Fibroblast of gingiva (primary cell): ENCODE measurements around the gene REG1A.

Source experiments
- DNase-seq: peaks from one replicate; pipeline ENCODE4 v3.0.0-alpha.2; 2011; ENCODE audit warnings: low read depth

REG1A gene

GRCh38 chr2:79120194-79120713, at the start of gene REG1A:
TSS of gene REG1A (plus strand) at chr2:79120488. CDS start at chr2:79120862, 374 bp downstream.
- no peak for DNase-seq

GRCh38 chr2:79071078-79071477, 49.2 kb upstream of the REG1A start:
- no peak for DNase-seq

- DNase-seq, result no peak
These were observed 37.3 kb upstream of the REG1A start for GRCh38 chr2:79082987-79083386.

GRCh38 chr2:79083597-79084251, 36.6 kb upstream of the REG1A start:
- no peak for DNase-seq

GRCh38 chr2:79084495-79085135, 35.7 kb upstream of the REG1A start:
- DNase-seq, result no peak

GRCh38 chr2:79085382-79085781, 34.9 kb upstream of the REG1A start:
- no peak for DNase-seq

GRCh38 chr2:79086255-79086654, 34.0 kb upstream of the REG1A start:
- no peak for DNase-seq

GRCh38 chr2:79087785-79088364, 32.4 kb upstream of the REG1A start, which contains the start of gene REG1B:
TSS of gene REG1B (minus strand) at chr2:79087993. CDS start at chr2:79087612, 381 bp downstream.
- no peak for DNase-seq

GRCh38 chr2:79090693-79091092, 29.6 kb upstream of the REG1A start:
- no peak for DNase-seq

GRCh38 chr2:79097843-79098242, 22.4 kb upstream of the REG1A start:
- DNase-seq, result no peak

- DNase-seq, result no peak
These were observed 21.1 kb upstream of the REG1A start for GRCh38 chr2:79099140-79099686.

- DNase-seq, result no peak
These were observed 20.0 kb upstream of the REG1A start for GRCh38 chr2:79100285-79100684.

- DNase-seq, result no peak
These were observed 19.3 kb upstream of the REG1A start for GRCh38 chr2:79101024-79101423.

- no peak for DNase-seq
These were observed 17.1 kb upstream of the REG1A start for GRCh38 chr2:79103214-79103613.

- DNase-seq, result no peak
These were observed 15.0 kb upstream of the REG1A start for GRCh38 chr2:79105259-79105658.

GRCh38 chr2:79112269-79112668, 8.0 kb upstream of the REG1A start:
- DNase-seq, result no peak

GRCh38 chr2:79114797-79115494, 5.3 kb upstream of the REG1A start:
- no peak for DNase-seq

- no peak for DNase-seq
These were observed 3.0 kb upstream of the REG1A start for GRCh38 chr2:79116997-79117928.

GRCh38 chr2:79122676-79123075, 2.4 kb downstream of the REG1A start:
- DNase-seq, result no peak

GRCh38 chr2:79124907-79125720, 4.8 kb downstream of the REG1A start:
- DNase-seq, result no peak

GRCh38 chr2:79125721-79125985, 5.4 kb downstream of the REG1A start:
- DNase-seq, result no peak
